ENCODE data around the gene SLC25A42. TPM values are rescaled to one million over a fixed set of nuclear protein-coding genes. Genes with fewer than 3 reads are reported as not detected.

The SLC25A42 gene
- total and polyA plus RNA-seq, 2 of the 13 experiments (the other 11 are each of a cell fraction or from before 2014, with no cell fraction given) = 12.8 to 18.3 TPM

DNA sequence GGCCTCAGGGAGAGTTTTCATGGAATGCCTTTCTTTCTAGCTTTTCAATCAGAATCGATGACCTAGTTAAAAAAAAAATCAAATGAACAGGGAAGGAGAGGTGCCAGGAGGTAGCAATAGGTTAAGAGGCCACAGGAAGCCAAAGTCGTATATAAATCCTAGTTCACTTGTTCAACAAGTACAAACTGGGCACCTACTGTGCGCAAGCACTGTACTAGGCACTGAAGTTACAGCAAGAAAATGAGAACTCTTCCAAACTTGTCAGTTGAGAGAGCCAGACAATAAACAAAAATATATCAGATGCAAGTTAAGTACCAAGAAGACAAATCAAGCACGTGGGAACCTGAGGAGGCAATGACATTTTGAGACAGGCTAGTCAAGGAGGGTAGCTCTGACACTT is 36.6 kb upstream of the SLC25A42 start:
- no peak overlapping the region for H3K4me3 ChIP-seq (replicated peaks in 1 of 3; ENCODE audit: insufficient read depth in 1 of 3, low read depth in 2 of 3, low read length in 3 of 3)
- FAIRE-seq (no peak), ATAC-seq (no peak), DNase-seq (ENCODE audit: low spot score) (no peak)
- H3K36me3 ChIP-seq (replicated peaks in 1 of 2; ENCODE audit: control insufficient read depth in 1 of 2, insufficient read depth in 2 of 2, low read length in 2 of 2) = peaks cover 21 to 73% of the 10 kb centered on the region in 2 experiments
- no peak overlapping the region for H3K9ac ChIP-seq (ENCODE audit: insufficient read depth, low read depth, low read length)
- 98% methylated on average over 4 of the region's 4 CpGs for WGBS (ENCODE audit: low lambda C conversion rate)
- TF ChIP-seq PAWR (CRISPR knock-in tag; IDR thresholded peaks at IDR 0.05; ENCODE audit: borderline replicate concordance) = no peak
- TF ChIP-seq MAFK (conservative IDR thresholded peaks at IDR 0.05 in 1 of 2, IDR thresholded peaks at IDR 0.05 in 1 of 2; ENCODE audit: low read length in 2 of 2) = peak in 1 of 2 experiments; percentile 9; a peak in 1 of 4 replicates
- TF ChIP-seq ZNF776 (CRISPR knock-in tag; IDR thresholded peaks at IDR 0.05) = no peak
- TF ChIP-seq HNF4G (IDR thresholded peaks at IDR 0.05; ENCODE audit: borderline replicate concordance, low read depth, low read length) = no peak
- no peak for TF ChIP-seq HNF4G (CRISPR knock-in tag; IDR thresholded peaks at IDR 0.05; ENCODE audit: borderline replicate concordance, low read depth)
- peak; percentile 74 for TF ChIP-seq ZKSCAN1 (IDR thresholded peaks at IDR 0.05; ENCODE audit: low read length)
- H3K79me2 ChIP-seq (ENCODE audit: insufficient read depth, low read length) = peaks cover 26% of the 10 kb centered on the region
- H3K4me2 ChIP-seq (ENCODE audit: low read depth, low read length) = no peak overlapping the region
- intact Hi-C loops (cut with micrococcal nuclease; ENCODE audit: unreplicated experiment) (no loop called here), in situ Hi-C loops (cut with HindIII; ENCODE audit: extremely low pct_ligation_motif_present, low pct_unique_long_range_greater_than_20kb) (no loop called here)
- H3K27me3 ChIP-seq (ENCODE audit: control insufficient read depth in 1 of 2, insufficient read depth in 2 of 2, low read length in 2 of 2) = no peaks in the 10 kb centered on the region
- no peak overlapping the region for H3K27ac ChIP-seq (ENCODE audit: extremely low read length, insufficient read depth, low read length)
- H3K9me3 ChIP-seq (ENCODE audit: low read length) = no peaks in the 10 kb centered on the region
- POLR2A ChIA-PET = no interaction called here
- BruUV-seq (replicated peaks) = no TSS peak
- peaks cover 12% of the 10 kb centered on the region for H4K20me1 ChIP-seq (ENCODE audit: insufficient read depth, low read length)
- H2AFZ ChIP-seq (ENCODE audit: low read length) = no peak overlapping the region
- CTCF ChIA-PET (ENCODE audit: low intra/inter-chr PET ratio, low total read pairs) = no interaction called here
- peaks cover 54% of the 10 kb centered on the region for H3K4me1 ChIP-seq (ENCODE audit: insufficient read depth, low read length)

DNA sequence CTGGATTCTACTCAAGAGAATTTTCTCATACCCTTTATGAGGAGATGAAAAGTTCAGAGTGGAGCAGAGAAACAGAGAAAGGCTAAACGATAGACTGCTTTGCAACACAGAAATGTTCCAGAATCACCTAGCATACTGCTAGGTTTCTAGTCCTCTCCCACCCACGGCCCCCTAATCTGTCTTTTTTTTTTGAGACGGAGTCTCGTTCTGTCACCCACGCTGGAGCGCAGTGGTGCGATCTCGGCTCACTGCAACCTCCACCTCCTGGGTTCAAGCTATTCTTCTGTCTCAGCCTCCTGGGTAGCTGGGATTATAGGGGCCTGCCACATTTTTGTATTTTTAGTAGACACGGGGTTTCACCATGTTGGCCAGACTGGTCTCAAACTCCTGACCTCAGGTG is 35.3 kb upstream of the SLC25A42 start:
- intact Hi-C loops (cut with micrococcal nuclease; ENCODE audit: unreplicated experiment) = no loop called here
- H3K4me3 ChIP-seq (replicated peaks in 1 of 3; ENCODE audit: insufficient read depth in 1 of 3, low read depth in 2 of 3, low read length in 3 of 3) = no peak overlapping the region
- no peaks in the 10 kb centered on the region; a peak in 1 of 5 replicates for H3K27me3 ChIP-seq (ENCODE audit: control insufficient read depth in 1 of 2, insufficient read depth in 2 of 2, low read length in 2 of 2)
- BruUV-seq (replicated peaks) = no TSS peak
- DNase-seq (ENCODE audit: low spot score) = no peak
- POLR2A ChIA-PET = no interaction called here
- peaks cover 10% of the 10 kb centered on the region; the same call in 1 of the 2 replicates for H4K20me1 ChIP-seq (ENCODE audit: insufficient read depth, low read length)
- no peak overlapping the region for H3K4me2 ChIP-seq (ENCODE audit: low read depth, low read length)
- 97% methylated on average over 9 of the region's 9 CpGs for WGBS (ENCODE audit: low lambda C conversion rate)
- no peak overlapping the region for H3K27ac ChIP-seq (ENCODE audit: extremely low read length, insufficient read depth, low read length)
- no peak for ATAC-seq
- no peak overlapping the region for H2AFZ ChIP-seq (ENCODE audit: low read length)
- in situ Hi-C loops (cut with HindIII; ENCODE audit: extremely low pct_ligation_motif_present, low pct_unique_long_range_greater_than_20kb) = no loop called here
- H3K79me2 ChIP-seq (ENCODE audit: insufficient read depth, low read length) = peaks cover 34% of the 10 kb centered on the region
- no peak for FAIRE-seq
- H3K4me1 ChIP-seq (ENCODE audit: insufficient read depth, low read length) = peaks cover 44% of the 10 kb centered on the region
- no peaks in the 10 kb centered on the region for H3K9me3 ChIP-seq (ENCODE audit: low read length)
- TF ChIP-seq, protein P1, sequence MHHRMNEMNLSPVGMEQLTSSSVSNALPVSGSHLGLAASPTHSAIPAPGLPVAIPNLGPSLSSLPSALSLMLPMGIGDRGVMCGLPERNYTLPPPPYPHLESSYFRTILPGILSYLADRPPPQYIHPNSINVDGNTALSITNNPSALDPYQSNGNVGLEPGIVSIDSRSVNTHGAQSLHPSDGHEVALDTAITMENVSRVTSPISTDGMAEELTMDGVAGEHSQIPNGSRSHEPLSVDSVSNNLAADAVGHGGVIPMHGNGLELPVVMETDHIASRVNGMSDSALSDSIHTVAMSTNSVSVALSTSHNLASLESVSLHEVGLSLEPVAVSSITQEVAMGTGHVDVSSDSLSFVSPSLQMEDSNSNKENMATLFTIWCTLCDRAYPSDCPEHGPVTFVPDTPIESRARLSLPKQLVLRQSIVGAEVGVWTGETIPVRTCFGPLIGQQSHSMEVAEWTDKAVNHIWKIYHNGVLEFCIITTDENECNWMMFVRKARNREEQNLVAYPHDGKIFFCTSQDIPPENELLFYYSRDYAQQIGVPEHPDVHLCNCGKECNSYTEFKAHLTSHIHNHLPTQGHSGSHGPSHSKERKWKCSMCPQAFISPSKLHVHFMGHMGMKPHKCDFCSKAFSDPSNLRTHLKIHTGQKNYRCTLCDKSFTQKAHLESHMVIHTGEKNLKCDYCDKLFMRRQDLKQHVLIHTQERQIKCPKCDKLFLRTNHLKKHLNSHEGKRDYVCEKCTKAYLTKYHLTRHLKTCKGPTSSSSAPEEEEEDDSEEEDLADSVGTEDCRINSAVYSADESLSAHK (CRISPR knock-in tag; IDR thresholded peaks at IDR 0.05; ENCODE audit: borderline replicate concordance) = no peak
- TF ChIP-seq SKI (IDR thresholded peaks at IDR 0.05; ENCODE audit: partially characterized antibody) (no peak), ZNF562 (CRISPR knock-in tag; IDR thresholded peaks at IDR 0.05; ENCODE audit: borderline replicate concordance) (no peak), KLF12 (CRISPR knock-in tag; IDR thresholded peaks at IDR 0.05; ENCODE audit: borderline replicate concordance) (no peak), DNMT3B (CRISPR knock-in tag; conservative IDR thresholded peaks at IDR 0.05) (no peak), ZNF333 (CRISPR knock-in tag; IDR thresholded peaks at IDR 0.05; ENCODE audit: borderline replicate concordance) (no peak), DNMT1 (CRISPR knock-in tag; IDR thresholded peaks at IDR 0.05) (no peak), ZNF367 (CRISPR knock-in tag; IDR thresholded peaks at IDR 0.05; ENCODE audit: borderline replicate concordance) (no peak), SMYD3 (CRISPR knock-in tag; IDR thresholded peaks at IDR 0.05) (no peak)
- TF ChIP-seq, protein P2, sequence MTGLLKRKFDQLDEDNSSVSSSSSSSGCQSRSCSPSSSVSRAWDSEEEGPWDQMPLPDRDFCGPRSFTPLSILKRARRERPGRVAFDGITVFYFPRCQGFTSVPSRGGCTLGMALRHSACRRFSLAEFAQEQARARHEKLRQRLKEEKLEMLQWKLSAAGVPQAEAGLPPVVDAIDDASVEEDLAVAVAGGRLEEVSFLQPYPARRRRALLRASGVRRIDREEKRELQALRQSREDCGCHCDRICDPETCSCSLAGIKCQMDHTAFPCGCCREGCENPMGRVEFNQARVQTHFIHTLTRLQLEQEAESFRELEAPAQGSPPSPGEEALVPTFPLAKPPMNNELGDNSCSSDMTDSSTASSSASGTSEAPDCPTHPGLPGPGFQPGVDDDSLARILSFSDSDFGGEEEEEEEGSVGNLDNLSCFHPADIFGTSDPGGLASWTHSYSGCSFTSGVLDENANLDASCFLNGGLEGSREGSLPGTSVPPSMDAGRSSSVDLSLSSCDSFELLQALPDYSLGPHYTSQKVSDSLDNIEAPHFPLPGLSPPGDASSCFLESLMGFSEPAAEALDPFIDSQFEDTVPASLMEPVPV (CRISPR knock-in tag; IDR thresholded peaks at IDR 0.05) = no peak
- CTCF ChIA-PET (ENCODE audit: low intra/inter-chr PET ratio, low total read pairs) = no interaction called here
- no peak overlapping the region for H3K9ac ChIP-seq (ENCODE audit: insufficient read depth, low read depth, low read length)
- H3K36me3 ChIP-seq (replicated peaks in 1 of 2; ENCODE audit: control insufficient read depth in 1 of 2, insufficient read depth in 2 of 2, low read length in 2 of 2) = peaks cover 15 to 62% of the 10 kb centered on the region in 2 experiments

All from HepG2 (cell line).